Pancreas (tissue), 10 donors: Measurements from ENCODE around the gene EIF4ENIF1. TPM values are rescaled to one million over a fixed set of nuclear protein-coding genes. Genes with fewer than 3 reads are reported as not detected.
"Not testable (repeated sequence)": the region's sequence is repeated elsewhere in the genome, so short reads cannot be mapped to it uniquely, and the experiment has no call there.

ENCODE experiments used
- ATAC-seq, 4 donors: fragments of 200-7000 bp; cut with Tn5 transposase; one replicate each; pipeline versions ENCODE4 v1.8.0 to v1.9.1; 2020; ENCODE audit warnings: mild to moderate bottlenecking in 4 of 4, moderate library complexity in 4 of 4
- DNase-seq, 6 donors: peaks; one replicate each; pipeline ENCODE4 v3.0.0-alpha.2; 2020
- FAIRE-seq: peaks from 2 replicates; lab custom pipeline; 2012; peaks lifted over from hg19 to GRCh38; lab: Jason Lieb, UNC
- H3K27ac ChIP-seq, 4 donors: fragments of 200-600 bp; sonication (generic); 1 replicate in 3 of 4; 2 replicates in 1 of 4; pipeline versions ENCODE4 v1.5.0 to v1.8.0; 2020
- H3K27me3 ChIP-seq, 4 donors: fragments of 200-600 bp; one replicate each; pipeline ENCODE4 v1.8.0; 2021
- H3K36me3 ChIP-seq, 3 donors: fragments of 200-600 bp; sonication (generic) in 1 of 3; one replicate each; pipeline versions ENCODE4 v1.5.0 to v1.8.0; 2020 to 2021
- H3K4me1 ChIP-seq, 3 donors: fragments of 200-600 bp; one replicate each; pipeline ENCODE4 v1.8.0; 2021
- H3K4me3 ChIP-seq, 4 donors: fragments of 200-600 bp; sonication (generic) in 2 of 4; one replicate each; pipeline versions ENCODE4 v1.5.0 to v1.8.0; 2020 to 2021
- H3K9me3 ChIP-seq, 4 donors: fragments of 200-600 bp; one replicate each; pipeline ENCODE4 v1.8.0; 2021
- CTCF ChIP-seq, 4 donors: fragments of 200-600 bp; sonication (generic) in 3 of 4; IDR thresholded peaks; one replicate each; pipeline versions ENCODE4 v1.5.0 to v1.8.0; 2021; ENCODE audit warnings: antibody characterized with exemption in 4 of 4
- WGBS, 2 donors: extraction: QIAGEN DNeasy Blood & Tissue Kit; methylation state at CpG; one replicate each; pipeline ENCODE4 v1.1.7; 2013; 5-methylcytosine and 5-hydroxymethylcytosine counted together
- intact Hi-C, 3 donors: fragments of 100-400 bp; cut with DNase I; formaldehyde crosslinking; loops; one replicate each; pipeline versions ENCODE4 v1.11.1 to v1.14.2; 2022
- polyA plus RNA-seq, 2 donors: library from polyadenylated mRNA; stranded (reverse); fragments of 200-250 nt; gene quantifications; one replicate each; pipeline ENCODE4 v1.2.3, GENCODE V29; 2013
- total RNA-seq, 6 donors: library from RNA; stranded (reverse); fragmentation: NEBNext Ultra II Directional in 4 of 6; extraction: Animal tissue kit (Norgen Biotek cat#: 25700) in 4 of 6; gene quantifications; one replicate each; pipeline versions ENCODE4 v1.2.1 to v1.2.4, GENCODE V29; 2021 to 2023
- donor health status: healthy with polysubstance abuse.
- donor health status: DM: no; HTN: no; CAD: no; lungs with moderate emphysema.
- donor health status: DM: no; HTN: no; CAD: no.
- donor health status: control.
- donor health status: control.
- donor health status: Bipolar disorder and iron deficiency.
- donor health status: DM: yes; HTN: yes; CAD: no.
- donor health status: DM: no; HTN: no; CAD: no.
- donor health status: DM: no; HTN: no; CAD: no.
- donor health status: DM: yes; HTN: yes; CAD: no.

Gene EIF4ENIF1
- total and polyA plus RNA-seq, 8 donors, result 6.9 to 15.3 (median 9.8) TPM

- Histone ChIP-seq H3K27ac (no peak overlapping the region), H3K36me3 (no peaks in the 10 kb centered on the region), H3K27me3 (no peaks in the 10 kb centered on the region), H3K9me3 (no peaks in the 10 kb centered on the region), H3K4me1 (peaks cover 4 to 12% (median 9%) of the 10 kb centered on the region in 3 donors), H3K4me3 (no peak overlapping the region)
- no peak for DNase-seq
- intact Hi-C loops, result no loop called here
- WGBS, 2 donors, result 94 to 95% methylated on average over 1 of the region's 1 CpG
- no peak for ATAC-seq
- no peak for TF ChIP-seq CTCF (IDR thresholded peaks at IDR 0.05)
- FAIRE-seq, result no peak
These were observed 42.4 kb upstream of the EIF4ENIF1 start for GRCh38 chr22:31532060-31532459.

GRCh38 chr22:31530823-31531195 lies 41.2 kb upstream of the EIF4ENIF1 start:
- peak overlapping the region in 3 of 4 donors; percentile 36 to 80 (median 74) for H3K27ac ChIP-seq

DNA sequence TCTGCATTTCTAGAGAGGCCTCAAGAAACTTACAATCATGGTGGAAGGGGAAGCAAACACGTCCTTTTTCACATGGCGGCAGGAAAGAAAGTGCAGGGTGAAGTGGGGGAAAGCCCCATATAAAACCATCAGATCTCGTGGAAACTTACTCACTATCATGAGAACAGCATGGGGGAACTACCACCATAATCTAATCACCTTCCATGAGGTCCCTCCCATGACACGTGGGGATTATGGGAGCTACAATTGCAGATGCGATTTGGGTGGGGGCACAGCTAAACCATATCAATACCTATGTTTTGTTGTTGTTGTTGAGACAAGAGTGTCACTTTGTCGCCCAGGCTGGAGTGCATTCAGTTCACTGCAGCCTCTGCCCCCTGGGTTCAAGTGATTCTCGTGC lies 36.6 kb upstream of the EIF4ENIF1 start:
- no peak for ATAC-seq

More at GRCh38 chr22:31530823-31531195, 41.2 kb upstream of the EIF4ENIF1 start:
- 64 to 78% methylated on average over 3 of the region's 3 CpGs for WGBS, 2 donors
- no peak for FAIRE-seq
- intact Hi-C loops, result no loop called here
- H3K27me3 ChIP-seq, result no peaks in the 10 kb centered on the region
- ATAC-seq, result peak; percentile 25 to 51 (median 44)
- H3K4me3 ChIP-seq, result no peak overlapping the region
- DNase-seq, result no peak
- H3K4me1 ChIP-seq, result peaks cover 4 to 12% (median 9%) of the 10 kb centered on the region in 3 donors
- no peaks in the 10 kb centered on the region for H3K9me3 ChIP-seq
- TF ChIP-seq CTCF (IDR thresholded peaks at IDR 0.05), result no peak
- H3K36me3 ChIP-seq, result no peaks in the 10 kb centered on the region

DNA sequence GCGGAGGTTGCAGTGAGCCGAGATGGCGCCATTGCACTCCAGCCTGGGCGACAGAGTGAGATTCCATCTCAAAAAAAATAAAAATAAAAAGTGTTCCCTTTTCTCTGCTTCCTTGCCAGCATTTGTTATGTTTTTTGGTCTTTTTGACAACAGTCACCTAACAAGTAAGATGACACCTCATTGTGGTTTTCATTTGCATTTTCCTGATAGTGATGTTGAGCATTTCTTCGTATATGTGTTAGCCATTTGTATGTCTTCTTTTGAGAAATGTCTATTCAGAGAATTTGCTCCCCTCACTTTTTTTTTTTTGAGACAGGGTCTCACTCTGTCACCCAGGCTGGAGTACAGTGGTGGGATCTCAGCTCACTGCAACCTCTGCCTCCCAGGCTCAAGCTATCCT lies 34.5 kb upstream of the EIF4ENIF1 start:
- H3K27ac ChIP-seq, H3K4me1 ChIP-seq, FAIRE-seq, DNase-seq, H3K9me3 ChIP-seq, H3K4me3 ChIP-seq, H3K36me3 ChIP-seq, intact Hi-C loops, H3K27me3 ChIP-seq, ATAC-seq: not testable (repeated sequence)
- WGBS, 2 donors, result 94 to 96% methylated on average over 5 of the region's 5 CpGs

More for the DNA sequence above, 36.6 kb upstream of the EIF4ENIF1 start:
- no peak for FAIRE-seq
- intact Hi-C loops, result no loop called here
- no peak for DNase-seq
- no peak for TF ChIP-seq CTCF (IDR thresholded peaks at IDR 0.05)
- Histone ChIP-seq H3K27ac (no peak overlapping the region), H3K4me3 (no peak overlapping the region), H3K36me3 (no peaks in the 10 kb centered on the region), H3K9me3 (no peaks in the 10 kb centered on the region), H3K27me3 (no peaks in the 10 kb centered on the region), H3K4me1 (peaks cover 4 to 12% (median 9%) of the 10 kb centered on the region in 3 donors)
- 93 to 94% methylated on average over 7 of the region's 7 CpGs for WGBS, 2 donors

DNA sequence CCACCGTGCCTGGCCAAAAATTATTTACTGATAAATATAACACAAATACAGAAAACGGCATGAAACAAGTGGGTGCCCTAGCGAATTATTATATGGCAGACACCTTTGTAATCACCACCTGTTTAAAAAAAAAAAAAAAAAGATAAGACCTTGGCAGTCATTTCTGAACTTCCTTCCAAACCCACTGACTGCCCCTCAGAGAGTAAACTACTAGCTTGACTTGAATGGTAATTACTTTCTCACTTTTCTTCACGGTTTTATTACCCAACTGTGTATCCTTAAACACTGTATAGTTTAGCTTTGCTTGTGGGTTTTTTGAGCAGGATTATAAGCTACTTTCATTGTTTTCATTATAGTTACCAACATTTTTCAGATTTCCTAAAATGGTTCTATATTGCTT lies 30.4 kb upstream of the EIF4ENIF1 start:
- H3K4me1 ChIP-seq, result peaks cover 0 to 5% (median 0%) of the 10 kb centered on the region in 3 donors
- TF ChIP-seq CTCF (IDR thresholded peaks at IDR 0.05), result no peak
- WGBS, 2 donors, result 28 to 33% methylated on average over 4 of the region's 4 CpGs
- DNase-seq (no peak), FAIRE-seq (no peak), ATAC-seq (no peak)
- intact Hi-C loops, result no loop called here
- no peak overlapping the region for H3K4me3 ChIP-seq
- no peaks in the 10 kb centered on the region for H3K27me3 ChIP-seq
- no peak overlapping the region for H3K27ac ChIP-seq
- H3K36me3 ChIP-seq, result no peaks in the 10 kb centered on the region
- H3K9me3 ChIP-seq, result no peaks in the 10 kb centered on the region
